ENCODE results near the gene ASB8.

DNA sequence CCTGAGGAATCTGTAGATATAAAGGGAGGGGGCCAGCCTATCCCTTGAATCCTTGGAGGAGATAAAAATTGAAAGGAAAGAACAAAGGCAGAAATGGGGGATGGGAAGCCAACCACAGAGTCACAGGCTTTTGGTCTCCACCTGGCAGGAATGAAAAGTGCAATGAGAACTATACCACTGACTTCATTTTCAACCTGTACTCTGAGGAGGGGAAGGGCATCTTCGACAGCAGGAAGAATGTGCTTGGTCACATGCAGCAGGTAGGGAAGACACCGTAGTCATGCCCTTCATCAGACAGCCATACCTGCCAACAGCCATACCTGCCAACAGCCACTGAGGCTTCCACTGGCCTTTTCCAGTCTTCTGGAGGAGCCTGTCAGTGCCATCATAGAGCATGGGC is 13.4 kb downstream of the ASB8 start:
- no peak for TF ChIP-seq CTCF (IDR thresholded peaks at IDR 0.05; ENCODE audit: low read length)
- no peak for TF ChIP-seq EZH2 (optimal IDR thresholded peaks at IDR 0.05; ENCODE audit: low read depth, low read length)
- no peak for TF ChIP-seq EZH2phosphoT487 (IDR thresholded peaks at IDR 0.05; ENCODE audit: low read length)
